Lung (tissue), 12 donors: ENCODE data around the gene KRT14. TPM values are rescaled to one million over a fixed set of nuclear protein-coding genes. Genes with fewer than 3 reads are reported as not detected.
"Not testable (repeated sequence)": the region's sequence is repeated elsewhere in the genome, so short reads cannot be mapped to it uniquely, and the experiment has no call there.

ENCODE experiments used
- ATAC-seq: fragments of 200-7000 bp; cut with Tn5 transposase; one replicate; pipeline ENCODE4 v1.9.1; 2020; ENCODE audit warnings: moderate number of reproducible peaks; ENCODE audit not compliant: insufficient read depth, low FRiP score
- DNase-seq, 3 donors: peaks; one replicate each; pipeline ENCODE4 v3.0.0-alpha.2; 2013 to 2017
- H3K27ac ChIP-seq, 2 donors: one replicate each; pipeline ENCODE4 v1.5.1; 2013; ENCODE audit warnings: mild to moderate bottlenecking in 2 of 2, moderate library complexity in 2 of 2, control low read depth in 1 of 2, inconsistent platforms in 1 of 2, low read depth in 1 of 2, low read length in 1 of 2
- H3K27me3 ChIP-seq, 3 donors: one replicate each; pipeline ENCODE4 v1.5.1; 2013; ENCODE audit warnings: low read length in 2 of 3; ENCODE audit not compliant: control insufficient read depth in 3 of 3, insufficient read depth in 3 of 3
- H3K36me3 ChIP-seq, 4 donors: one replicate each; pipeline ENCODE4 v1.5.1; 2013; ENCODE audit warnings: low read length in 4 of 4, mild to moderate bottlenecking in 1 of 4, moderate library complexity in 1 of 4; ENCODE audit not compliant: control insufficient read depth in 4 of 4, insufficient read depth in 4 of 4
- H3K4me1 ChIP-seq, 5 donors: one replicate each; pipeline ENCODE4 v1.5.1; 2013; ENCODE audit warnings: low read length in 5 of 5, mild to moderate bottlenecking in 2 of 5, moderate library complexity in 1 of 5; ENCODE audit not compliant: control insufficient read depth in 5 of 5, insufficient read depth in 5 of 5
- H3K4me3 ChIP-seq: one replicate; pipeline ENCODE4 v1.5.1; 2013; ENCODE audit warnings: mild to moderate bottlenecking, control low read depth, moderate library complexity
- H3K9ac ChIP-seq, 2 donors: one replicate each; pipeline ENCODE4 v1.5.1; 2013; ENCODE audit warnings: low read length in 2 of 2, control low read depth in 1 of 2; ENCODE audit not compliant: insufficient read depth in 1 of 2
- H3K9me3 ChIP-seq, 4 donors: one replicate each; pipeline ENCODE4 v1.5.1; 2013; ENCODE audit warnings: low read length in 3 of 4, mild to moderate bottlenecking in 1 of 4, moderate library complexity in 1 of 4; ENCODE audit not compliant: control insufficient read depth in 4 of 4, insufficient read depth in 3 of 4
- CTCF ChIP-seq: IDR thresholded peaks from 2 replicates; pipeline ENCODE4 v1.5.1; 2012; ENCODE audit warnings: mild to moderate bottlenecking; ENCODE audit errors: control extremely low read depth, extremely low read depth
- WGBS, 2 donors: extraction: QIAGEN DNeasy Blood & Tissue Kit; methylation state at CpG; one replicate each; pipeline ENCODE4 v1.1.7; 2013; 5-methylcytosine and 5-hydroxymethylcytosine counted together
- polyA plus RNA-seq, 2 donors: library from polyadenylated mRNA; stranded (reverse); fragments of 200-250 nt; gene quantifications; one replicate each; pipeline ENCODE4 v1.2.1, GENCODE V29; 2013
- total RNA-seq, 2 donors: library from RNA; depleted of rRNA in 1 of 2; stranded (reverse); fragments of >200 nt in 1 of 2; gene quantifications; one replicate each; pipeline ENCODE4 v1.2.1, GENCODE V29; 2014 to 2021
- donor health status: control.
- donor health status: control.
- donor health status: Bipolar disorder and iron deficiency.
- donor health status: healthy.
- donor health status: DM: yes; HTN: yes; CAD: no.

Gene KRT14
- total and polyA plus RNA-seq, 4 donors: 0.37 to 0.71 (median 0.63) TPM; not detected in 1

GRCh38 chr17:41624208-41625101 lies 37.8 kb upstream of the KRT14 start, which contains the start of gene KRT17:
TSS of gene KRT17 (minus strand) at chr17:41624575. CDS start at chr17:41624509, 66 bp downstream.
- no peaks in the 10 kb centered on the region for H3K36me3 ChIP-seq
- peak; percentile 58 to 79 (median 65) for DNase-seq
- no peak for ATAC-seq
- H3K27ac ChIP-seq: no peak within 1 kb of the TSS
- no peaks in the 10 kb centered on the region for H3K27me3 ChIP-seq
- peaks cover 0 to 4% (median 0%) of the 10 kb centered on the region in 5 donors for H3K4me1 ChIP-seq
- H3K9ac ChIP-seq: no peak within 1 kb of the TSS
- no peak for TF ChIP-seq CTCF
- H3K9me3 ChIP-seq: no peaks in the 10 kb centered on the region
- no peak within 1 kb of the TSS for H3K4me3 ChIP-seq
- WGBS, 2 donors: 48 to 62% methylated on average over 31 to 33 of the region's 33 CpGs

GRCh38 chr17:41623184-41623861 lies 36.6 kb upstream of the KRT14 start:
- not testable (repeated sequence) for H3K27ac ChIP-seq, H3K36me3 ChIP-seq, H3K4me3 ChIP-seq, H3K4me1 ChIP-seq, ATAC-seq, H3K9ac ChIP-seq, H3K27me3 ChIP-seq, H3K9me3 ChIP-seq
- 65 to 73% methylated on average over 10 of the region's 10 CpGs for WGBS, 2 donors
- peak in 1 of 3 donors; percentile 13 for DNase-seq

DNA sequence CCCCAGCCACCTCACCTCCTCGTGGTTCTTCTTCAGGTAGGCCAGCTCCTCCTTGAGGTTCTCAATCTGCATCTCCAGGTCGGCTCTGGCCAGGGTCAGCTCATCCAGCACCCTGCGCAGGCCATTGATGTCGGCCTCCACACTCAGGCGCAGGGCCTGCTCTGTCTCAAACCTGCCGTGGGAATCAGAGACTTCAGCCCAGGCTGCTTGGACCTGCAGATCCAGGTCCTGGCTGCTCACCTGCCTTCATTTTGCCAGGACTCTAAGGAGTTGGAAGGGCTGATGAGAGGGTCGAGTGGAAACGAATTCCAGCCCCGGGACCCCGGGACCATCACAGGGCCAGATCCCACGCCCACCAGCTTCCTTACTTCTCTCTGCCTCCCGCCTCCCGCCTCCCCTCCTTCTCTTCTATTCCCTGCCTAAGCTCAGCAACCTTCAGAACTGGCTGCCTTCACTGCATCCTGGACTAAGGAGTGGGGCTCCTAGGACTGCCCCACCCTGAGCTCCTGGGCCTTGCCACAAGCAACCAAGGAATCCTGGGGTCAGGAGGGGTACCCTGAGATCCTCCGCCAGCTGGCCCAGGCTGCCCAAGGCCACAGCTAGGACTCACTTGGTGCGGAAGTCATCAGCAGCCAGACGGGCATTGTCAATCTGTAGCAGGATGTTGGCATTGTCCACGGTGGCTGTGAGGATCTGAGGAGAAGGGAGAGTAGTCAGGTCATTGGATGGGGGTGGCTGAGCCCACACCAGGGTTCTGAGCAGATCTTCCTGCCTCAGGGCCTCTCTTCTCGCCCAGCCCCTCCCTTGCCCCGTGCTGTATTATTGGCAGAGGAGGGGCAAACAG lies 35.9 kb upstream of the KRT14 start:
- DNase-seq: peak in 1 of 3 donors; percentile 6
- not testable (repeated sequence) for H3K27ac ChIP-seq, H3K4me3 ChIP-seq, H3K27me3 ChIP-seq, H3K9me3 ChIP-seq, H3K9ac ChIP-seq, H3K4me1 ChIP-seq, ATAC-seq, H3K36me3 ChIP-seq
- WGBS, 2 donors: 78 to 89% methylated on average over 18 to 19 of the region's 19 CpGs

DNA sequence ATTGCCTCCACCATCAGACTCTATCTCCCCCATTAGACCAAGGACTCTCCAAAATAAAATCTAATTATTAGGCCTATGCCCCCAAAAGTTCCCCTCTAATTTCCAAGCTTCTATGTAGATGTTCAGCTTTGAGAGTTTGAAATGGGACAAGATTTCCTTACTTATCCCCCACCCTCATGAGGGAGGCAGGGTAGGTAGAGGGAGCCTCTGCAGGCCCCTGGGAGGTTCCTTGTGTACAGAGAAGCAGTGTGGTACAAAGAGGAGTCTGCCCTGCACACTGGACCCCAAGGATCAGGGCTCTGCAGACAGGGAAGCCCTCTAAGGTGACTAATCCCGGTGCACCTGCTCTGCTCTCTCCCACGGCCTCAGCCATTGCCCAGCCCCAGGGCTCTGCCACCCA lies 35.2 kb upstream of the KRT14 start:
- ATAC-seq (no peak), DNase-seq (no peak)
- no peak for TF ChIP-seq CTCF
- H3K27ac ChIP-seq: no peak overlapping the region
- H3K9ac ChIP-seq: no peak overlapping the region
- 70 to 91% methylated on average over 2 of the region's 2 CpGs for WGBS, 2 donors
- peaks cover 0 to 4% (median 0%) of the 10 kb centered on the region in 5 donors for H3K4me1 ChIP-seq
- no peaks in the 10 kb centered on the region for H3K9me3 ChIP-seq
- no peaks in the 10 kb centered on the region for H3K27me3 ChIP-seq
- no peak overlapping the region for H3K4me3 ChIP-seq
- no peaks in the 10 kb centered on the region for H3K36me3 ChIP-seq

- ATAC-seq, H3K27ac ChIP-seq, H3K4me1 ChIP-seq, H3K36me3 ChIP-seq, H3K27me3 ChIP-seq, H3K9ac ChIP-seq, H3K9me3 ChIP-seq, H3K4me3 ChIP-seq: not testable (repeated sequence)
- WGBS, 2 donors: 92 to 98% methylated on average over 11 of the region's 11 CpGs
- peak in 1 of 3 donors; percentile 7 for DNase-seq
Measured at GRCh38 chr17:41621435-41621817, 34.7 kb upstream of the KRT14 start.
